AG09309 (cell line): Measurements from ENCODE around the gene ZKSCAN1.
A peak's percentile ranks its signal among the peaks of the same experiment; 100 is the strongest.
"Not testable (repeated sequence)": the region's sequence is repeated elsewhere in the genome, so short reads cannot be mapped to it uniquely, and the experiment has no call there.

Experiments
- DNase-seq: peaks from one replicate; pipeline ENCODE4 v3.0.0-alpha.2; 2010; ENCODE audit warnings: low read depth
- H3K4me3 ChIP-seq: 2 replicates; pipeline ENCODE4 v1.5.1; 2011; ENCODE audit warnings: mild to moderate bottlenecking, low read depth, low read length, moderate library complexity; ENCODE audit not compliant: control insufficient read depth
- CTCF ChIP-seq: IDR thresholded peaks from 2 replicates; pipeline ENCODE4 v1.5.1; 2011; ENCODE audit warnings: mild to moderate bottlenecking, low read depth, low read length, inconsistent platforms; ENCODE audit not compliant: insufficient read depth, control insufficient read depth; ENCODE audit errors: missing control alignments

The ZKSCAN1 gene

GRCh38 chr7:99976626-99977025, 38.8 kb upstream of the ZKSCAN1 start:
- TF ChIP-seq CTCF = no peak
- DNase-seq = no peak
- H3K4me3 ChIP-seq = no peak overlapping the region

GRCh38 chr7:99979814-99980225, 35.6 kb upstream of the ZKSCAN1 start:
- not testable (repeated sequence) for DNase-seq
- peak; percentile 47 for TF ChIP-seq CTCF

GRCh38 chr7:99980448-99980872, 34.9 kb upstream of the ZKSCAN1 start:
- not testable (repeated sequence) for H3K4me3 ChIP-seq, DNase-seq

More at GRCh38 chr7:99979814-99980225, 35.6 kb upstream of the ZKSCAN1 start:
- H3K4me3 ChIP-seq = not testable (repeated sequence)

- not testable (repeated sequence) for H3K4me3 ChIP-seq, DNase-seq
These were observed 34.3 kb upstream of the ZKSCAN1 start for GRCh38 chr7:99981066-99981465.

GRCh38 chr7:99984593-99984992, 30.8 kb upstream of the ZKSCAN1 start:
- no peak overlapping the region for H3K4me3 ChIP-seq
- TF ChIP-seq CTCF = no peak
- no peak for DNase-seq

- DNase-seq = not testable (repeated sequence)
These were observed 28.1 kb upstream of the ZKSCAN1 start for GRCh38 chr7:99987306-99987705.

GRCh38 chr7:99987846-99988245, 27.6 kb upstream of the ZKSCAN1 start:
- H3K4me3 ChIP-seq = no peak overlapping the region
- DNase-seq = no peak
- no peak for TF ChIP-seq CTCF

More at GRCh38 chr7:99987306-99987705, 28.1 kb upstream of the ZKSCAN1 start:
- not testable (repeated sequence) for H3K4me3 ChIP-seq

GRCh38 chr7:99990460-99990852, 24.9 kb upstream of the ZKSCAN1 start:
- DNase-seq = no peak
- no peak for TF ChIP-seq CTCF
- no peak overlapping the region for H3K4me3 ChIP-seq

- not testable (repeated sequence) for H3K4me3 ChIP-seq, DNase-seq
These were observed 23.9 kb upstream of the ZKSCAN1 start for GRCh38 chr7:99991543-99991942.
